ENCODE measurements around the gene SIK2. TPM values are rescaled to one million over a fixed set of nuclear protein-coding genes. Genes with fewer than 3 reads are reported as not detected.

Gene SIK2
- 5.8 and 9.8 TPM in 2 replicates for total RNA-seq

DNA sequence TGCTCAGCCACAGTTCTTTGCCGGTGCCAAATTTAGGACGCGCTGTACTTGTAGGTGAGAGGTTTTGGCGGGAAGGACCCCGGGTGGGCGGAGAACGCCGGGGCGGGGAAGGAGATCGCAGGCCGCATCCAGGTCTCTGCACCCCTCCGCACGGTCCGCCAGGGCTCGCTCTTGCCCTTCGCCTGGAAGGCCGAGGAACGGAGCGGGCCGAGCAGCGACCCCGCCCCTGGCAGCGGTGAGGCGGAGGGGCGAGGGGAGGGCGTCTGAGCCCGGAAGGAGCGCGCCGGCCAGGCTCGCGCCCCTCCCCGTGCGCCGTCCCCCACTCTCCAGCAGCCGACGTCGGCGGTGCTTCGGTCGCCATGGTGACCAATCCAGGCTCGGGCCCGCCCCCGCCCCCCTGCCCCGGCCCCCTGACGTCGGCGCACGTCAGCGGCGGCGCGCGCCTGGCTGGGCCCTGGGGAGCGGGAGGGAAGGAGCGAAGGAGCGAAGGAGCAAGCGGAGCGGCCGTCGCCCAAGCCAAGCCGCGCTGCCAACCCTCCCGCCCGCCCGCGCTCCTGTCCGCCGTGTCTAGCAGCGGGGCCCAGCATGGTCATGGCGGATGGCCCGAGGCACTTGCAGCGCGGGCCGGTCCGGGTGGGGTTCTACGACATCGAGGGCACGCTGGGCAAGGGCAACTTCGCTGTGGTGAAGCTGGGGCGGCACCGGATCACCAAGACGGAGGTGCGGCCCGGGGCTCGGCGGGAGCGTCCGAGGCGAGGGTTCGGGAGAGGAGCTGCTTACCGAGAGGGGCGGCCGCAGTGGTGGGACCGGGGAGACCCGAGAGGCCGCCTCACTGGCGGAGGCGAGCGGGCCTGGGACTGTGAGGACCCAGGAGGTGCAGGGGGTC is at the start of gene SIK2:
TSS of gene SIK2 (plus strand) at position 471 of the 886 bp plus-strand sequence. CDS start at position 586, 115 bp downstream.

DNA sequence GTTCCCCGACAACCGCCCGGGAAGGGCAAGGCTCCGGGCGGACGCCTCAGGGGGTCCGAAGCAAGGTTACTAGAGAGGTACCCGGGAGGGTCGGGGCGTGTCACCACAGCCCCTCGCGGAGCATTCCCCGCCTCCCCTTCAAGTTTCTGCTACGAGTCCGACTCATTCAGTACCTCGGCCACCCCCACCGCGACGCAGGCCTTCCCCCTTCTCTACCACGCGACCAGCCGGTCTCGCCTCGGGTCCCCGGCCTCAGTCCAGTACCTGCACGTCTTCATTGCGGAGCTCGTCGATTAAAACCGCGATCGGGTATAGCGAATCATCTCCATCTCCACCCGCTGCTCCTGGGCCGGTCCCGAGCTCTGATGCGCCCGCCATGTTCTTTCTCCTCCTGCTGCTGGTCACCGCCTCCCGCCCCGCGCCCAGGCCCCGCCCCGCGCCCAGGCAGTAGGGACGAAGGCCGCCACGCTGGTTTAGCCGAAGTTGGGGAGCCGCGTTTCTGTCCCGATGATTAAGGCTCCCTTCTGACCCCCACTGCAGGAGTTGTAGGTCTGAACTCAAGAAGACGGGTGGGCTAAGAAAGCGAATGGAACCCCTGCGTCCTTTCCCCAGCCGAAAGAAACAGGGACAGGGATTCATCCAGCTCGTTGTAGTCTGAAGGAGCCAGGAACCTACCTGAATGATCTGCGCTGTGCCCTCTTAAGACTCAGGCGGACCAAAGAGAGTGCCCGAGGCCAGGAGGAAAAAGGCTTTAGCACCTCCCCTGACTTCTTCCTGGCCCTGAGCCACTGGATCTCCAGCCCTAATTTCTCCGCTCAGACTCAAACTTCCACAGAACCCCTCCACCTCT is 164.0 kb downstream of the SIK2 start, which contains the start of gene PPP2R1B:
TSS of gene PPP2R1B (minus strand) at position 406 of the 850 bp plus-strand sequence. CDS start at position 378, 28 bp downstream.

Other genes starting within 250 kb of the SIK2 start
- gene POU2AF1, start 223.2 kb upstream of the SIK2 start, total RNA-seq, result 0.21 TPM in 1 of 2 replicates, not detected in the other
- 0.34 and 0.43 TPM in 2 replicates for gene BTG4, start 90.1 kb upstream of the SIK2 start, total RNA-seq
- not detected in 2 replicates for gene HOATZ, start 87.7 kb upstream of the SIK2 start, total RNA-seq
- gene LAYN, start 61.7 kb upstream of the SIK2 start, total RNA-seq, result 7.2 and 61.6 TPM in 2 replicates
- gene PPP2R1B, start 163.9 kb downstream of the SIK2 start, total RNA-seq, result 28.4 and 33.4 TPM in 2 replicates

All from nasal cavity respiratory epithelium epithelial cell of viscerocranial mucosa (primary cell).